GM23338 (cell line): Measurements from ENCODE around the gene CNPY1. TPM values are rescaled to one million over a fixed set of nuclear protein-coding genes. Genes with fewer than 3 reads are reported as not detected.

Experiments
- ATAC-seq: fragments of 200-7000 bp; cut with Tn5 transposase; 3 replicates; pipeline ENCODE4 v1.9.1; 2020
- DNase-seq: peaks from one replicate; pipeline ENCODE4 v3.0.0-alpha.2; 2015; ENCODE audit warnings: low spot score
- H2AFZ ChIP-seq: fragments of 200-600 bp; sonication (generic); 2 replicates; pipeline ENCODE4 v1.8.0; 2016; ENCODE audit warnings: antibody characterized with exemption, mild to moderate bottlenecking, moderate library complexity
- H3F3A ChIP-seq: fragments of 200-600 bp; sonication (generic); replicated peaks from 2 replicates; pipeline ENCODE4 v1.8.0; 2017; ENCODE audit warnings: antibody characterized with exemption, mixed run types, low read depth
- H3K27ac ChIP-seq: fragments of 200-600 bp; sonication (generic); 2 replicates; pipeline ENCODE4 v1.6.1; 2016; ENCODE audit warnings: low read depth
- H3K27me3 ChIP-seq: fragments of 200-600 bp; sonication (generic); 2 replicates; pipeline ENCODE4 v1.8.0; 2016; ENCODE audit warnings: mild to moderate bottlenecking, mixed run types, moderate library complexity; ENCODE audit not compliant: insufficient read depth
- H3K36me3 ChIP-seq: fragments of 200-600 bp; sonication (generic); 2 replicates; pipeline ENCODE4 v1.8.0; 2016; ENCODE audit warnings: mild to moderate bottlenecking; ENCODE audit not compliant: insufficient read depth
- H3K4me1 ChIP-seq: fragments of 200-600 bp; sonication (generic); 2 replicates; pipeline ENCODE4 v1.8.0; 2016; ENCODE audit warnings: mild to moderate bottlenecking, moderate library complexity; ENCODE audit not compliant: insufficient read depth
- H3K4me2 ChIP-seq: fragments of 200-600 bp; sonication (generic); 2 replicates; pipeline ENCODE4 v1.7.1; 2017; ENCODE audit warnings: mixed run types
- H3K4me3 ChIP-seq: fragments of 200-600 bp; sonication (generic); 2 replicates; pipeline ENCODE4 v1.6.1; 2016; ENCODE audit warnings: mixed run types
- H3K79me2 ChIP-seq: fragments of 200-600 bp; sonication (generic); replicated peaks from 2 replicates; pipeline ENCODE4 v1.8.0; 2017; ENCODE audit warnings: mild to moderate bottlenecking; ENCODE audit not compliant: insufficient read depth
- H3K9me2 ChIP-seq: fragments of 200-600 bp; sonication (generic); 2 replicates; pipeline ENCODE4 v1.8.0; 2017; ENCODE audit not compliant: insufficient read depth
- H4K20me1 ChIP-seq: fragments of 200-600 bp; sonication (generic); replicated peaks from 2 replicates; pipeline ENCODE4 v1.8.0; 2017; ENCODE audit warnings: mild to moderate bottlenecking; ENCODE audit not compliant: insufficient read depth
- H3K27ac Mint-ChIP-seq: 2 replicates; pipeline ENCODE4 v1.8.0; 2020; ENCODE audit warnings: inconsistent platforms, mild to moderate bottlenecking, moderate library complexity, mixed read lengths
- H3K27me3 Mint-ChIP-seq: 3 replicates; pipeline ENCODE4 v1.8.0; 2022; ENCODE audit warnings: low read depth, mild to moderate bottlenecking, moderate library complexity, mixed read lengths, inconsistent platforms; ENCODE audit not compliant: insufficient read depth, poor library complexity
- H3K36me3 Mint-ChIP-seq: 3 replicates; pipeline ENCODE4 v1.8.0; 2021; ENCODE audit warnings: low read depth, mild to moderate bottlenecking, inconsistent platforms, moderate library complexity, mixed read lengths
- H3K4me1 Mint-ChIP-seq: 3 replicates; pipeline ENCODE4 v1.8.0; 2020; ENCODE audit warnings: mild to moderate bottlenecking, inconsistent platforms, mixed read lengths
- H3K4me3 Mint-ChIP-seq: 3 replicates; pipeline ENCODE4 v1.8.0; 2021; ENCODE audit warnings: moderate library complexity, mild to moderate bottlenecking, inconsistent platforms, mixed read lengths
- H3K9me3 Mint-ChIP-seq: 3 replicates; pipeline ENCODE4 v1.8.0; 2020; ENCODE audit warnings: moderate library complexity, mild to moderate bottlenecking, inconsistent platforms, mixed read lengths
- REST ChIP-seq: IDR thresholded peaks from one replicate; pipeline ENCODE4 v1.6.1; 2018; ENCODE audit warnings: antibody characterized with exemption; ENCODE audit not compliant: unreplicated experiment
- ZNF462 ChIP-seq: fragments of 250-450 bp; sonication (Bioruptor Pico); IDR thresholded peaks from 2 replicates; pipeline ENCODE4 v1.5.0; 2020; ENCODE audit warnings: mild to moderate bottlenecking, moderate library complexity
- polyA plus RNA-seq: library from polyadenylated mRNA; unstranded; fragments of >200 nt; fragmentation: Nextera tagmentation; extraction: Ambion mirVana; gene quantifications from 2 replicates; pipeline ENCODE4 v1.2.1, GENCODE V29; 2016
- total RNA-seq: library from RNA; depleted of rRNA; stranded (reverse); fragments of >200 nt; shearing (Covaris generic); gene quantifications from 2 replicates; pipeline ENCODE4 v1.2.3, GENCODE V29; 2014

CNPY1 gene
- total and polyA plus RNA-seq, 2 experiments from 2014 or later: not detected

DNA sequence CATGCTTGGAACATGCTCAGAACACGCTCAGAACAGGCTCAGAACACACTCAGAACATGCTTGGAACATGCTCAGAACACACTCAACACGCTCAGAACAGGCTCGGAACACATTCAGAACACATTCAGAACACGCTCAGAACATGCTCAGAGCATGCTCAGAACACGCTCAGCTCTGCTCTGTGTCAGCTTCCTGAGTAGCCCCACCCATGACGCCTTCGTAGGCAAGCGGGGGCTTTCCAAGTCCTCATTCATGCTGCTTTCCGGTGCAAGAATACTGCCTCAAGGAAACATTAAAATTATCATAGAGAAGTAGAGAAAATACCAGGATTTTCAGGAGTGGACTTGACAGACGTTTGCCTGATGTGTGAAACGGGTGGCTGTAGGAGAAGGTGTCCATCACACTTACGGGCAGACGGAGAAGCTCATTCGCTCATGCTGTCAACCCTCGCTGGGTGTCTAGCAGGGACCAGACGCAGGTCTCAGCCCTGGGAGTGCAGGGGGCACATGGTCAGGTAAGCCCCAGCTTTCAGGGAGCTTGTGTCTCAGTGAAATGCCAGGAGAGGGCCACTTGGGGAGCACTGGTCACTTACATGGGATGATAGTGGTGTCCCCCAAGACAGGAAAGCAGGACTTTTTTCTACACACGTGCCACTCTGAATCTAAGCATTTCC lies 63.7 kb downstream of the CNPY1 start:
- 0 out of 3 replicates have a peak overlapping the region, but pooled peaks have one; percentile 5 for H3K4me3 Mint-ChIP-seq
- H3K27ac ChIP-seq: no peak overlapping the region

More for the DNA sequence above, 63.7 kb downstream of the CNPY1 start:
- H3K27me3 Mint-ChIP-seq: peaks cover 42% of the 10 kb centered on the region
- no peaks in the 10 kb centered on the region for H3K36me3 Mint-ChIP-seq
- Histone ChIP-seq H2AFZ (peak overlapping the region; percentile 43; the same call in 1 of the 2 replicates), H3K9me2 (no peaks in the 10 kb centered on the region), H3F3A (0 out of 2 replicates have a peak, but pooled peaks cover 14% of the 10 kb centered on the region), H3K79me2 (no peaks in the 10 kb centered on the region), H4K20me1 (0 out of 2 replicates have a peak, but pooled peaks cover 5% of the 10 kb centered on the region), H3K4me1 (peaks cover 7% of the 10 kb centered on the region), H3K27me3 (peaks cover 57% of the 10 kb centered on the region), H3K4me2 (no peak overlapping the region), H3K4me3 (no peak overlapping the region), H3K36me3 (no peaks in the 10 kb centered on the region)
- DNase-seq (no peak), ATAC-seq (peak; percentile 20)
- H3K9me3 Mint-ChIP-seq: no peaks in the 10 kb centered on the region
- H3K4me1 Mint-ChIP-seq: peaks cover 23% of the 10 kb centered on the region
- no peak overlapping the region for H3K27ac Mint-ChIP-seq
- TF ChIP-seq REST: no peak
- TF ChIP-seq ZNF462: no peak
